ENCODE data around the gene EML5. TPM values are rescaled to one million over a fixed set of nuclear protein-coding genes. Genes with fewer than 3 reads are reported as not detected.

The EML5 gene
- total and polyA plus RNA-seq, 9 donors, result 5.7 to 86.5 (median 29.5) TPM

GRCh38 chr14:88698651-88699050 is 94.1 kb downstream of the EML5 start:
- 94 to 96% (median 95%) methylated on average over 5 of the region's 5 CpGs for WGBS, 3 donors
- H3K36me3 ChIP-seq, result no peaks in the 10 kb centered on the region
- no peak overlapping the region for H3K4me3 ChIP-seq
- H3K9me3 ChIP-seq, result no peaks in the 10 kb centered on the region
- H3K27ac ChIP-seq, result no peak overlapping the region
- DNase-seq, result no peak
- intact Hi-C loops (cut with DNase I), result no loop called here
- H3K4me1 ChIP-seq (ENCODE audit: insufficient read depth), result no peaks in the 10 kb centered on the region
- no peaks in the 10 kb centered on the region for H3K27me3 ChIP-seq
- TF ChIP-seq EP300 (IDR thresholded peaks at IDR 0.05) (no peak), POLR2A (IDR thresholded peaks at IDR 0.05) (no peak), CTCF (IDR thresholded peaks at IDR 0.05) (no peak)

DNA sequence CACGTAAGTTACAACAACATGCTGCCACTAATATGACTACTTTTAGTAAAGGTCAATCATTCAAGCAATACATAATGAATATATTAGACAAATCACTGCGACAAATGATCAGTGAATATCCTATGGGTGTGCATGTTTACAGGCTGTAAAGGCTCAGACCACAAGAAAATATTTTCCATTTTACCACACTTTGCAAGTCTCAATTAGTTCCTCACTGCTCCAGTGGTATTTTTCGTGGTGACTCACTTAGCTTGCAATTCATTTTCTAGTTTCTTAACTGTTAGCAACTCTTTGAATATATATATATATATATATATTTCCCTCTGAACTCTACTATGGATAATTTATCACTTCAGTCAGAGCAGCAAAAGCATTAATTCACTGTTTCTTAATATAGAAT is 96.9 kb downstream of the EML5 start:
- no peaks in the 10 kb centered on the region for H3K4me1 ChIP-seq (ENCODE audit: insufficient read depth)
- H3K4me3 ChIP-seq, result no peak overlapping the region
- no peaks in the 10 kb centered on the region for H3K27me3 ChIP-seq
- 79 to 93% (median 88%) methylated on average over 3 of the region's 3 CpGs for WGBS, 3 donors
- TF ChIP-seq CTCF (IDR thresholded peaks at IDR 0.05) (no peak), POLR2A (IDR thresholded peaks at IDR 0.05) (no peak), EP300 (IDR thresholded peaks at IDR 0.05) (no peak)
- H3K9me3 ChIP-seq, result no peaks in the 10 kb centered on the region
- intact Hi-C loops (cut with DNase I), result no loop called here
- no peaks in the 10 kb centered on the region for H3K36me3 ChIP-seq
- no peak for DNase-seq
- no peak overlapping the region for H3K27ac ChIP-seq

DNA sequence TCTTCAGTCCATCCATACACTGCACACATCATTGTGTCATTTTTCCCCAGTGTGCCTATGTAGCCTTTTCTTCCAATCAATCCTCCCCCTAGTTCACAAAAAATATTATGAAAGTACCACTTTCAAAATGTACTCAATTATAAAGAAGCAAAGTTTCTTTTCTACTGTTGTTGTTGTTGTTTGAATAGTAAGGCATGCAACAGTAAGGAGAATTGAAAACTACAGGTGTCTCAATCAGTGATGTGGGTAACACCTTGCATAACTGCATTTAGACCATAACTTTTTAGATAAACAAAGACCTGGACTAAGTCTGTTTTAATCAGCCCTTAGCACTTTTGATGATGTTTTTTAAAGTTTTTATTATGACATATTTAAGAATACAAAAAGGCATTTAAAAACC is 104.4 kb downstream of the EML5 start:
- Histone ChIP-seq H3K4me1 (ENCODE audit: insufficient read depth) (peaks cover 1% of the 10 kb centered on the region), H3K36me3 (no peaks in the 10 kb centered on the region), H3K4me3 (no peak overlapping the region), H3K9me3 (no peaks in the 10 kb centered on the region), H3K27me3 (no peaks in the 10 kb centered on the region), H3K27ac (no peak overlapping the region)
- intact Hi-C loops (cut with DNase I), result no loop called here
- TF ChIP-seq CTCF (IDR thresholded peaks at IDR 0.05), result no peak
- TF ChIP-seq EP300 (IDR thresholded peaks at IDR 0.05), result no peak
- no peak for TF ChIP-seq POLR2A (IDR thresholded peaks at IDR 0.05)
- DNase-seq, result no peak

GRCh38 chr14:88683119-88683518 is 109.6 kb downstream of the EML5 start:
- whole genome bisulfite sequencing, 3 donors, result 80 to 87% (median 84%) methylated on average over 2 of the region's 2 CpGs
- no peak for DNase-seq
- Histone ChIP-seq H3K4me1 (ENCODE audit: insufficient read depth) (no peaks in the 10 kb centered on the region), H3K4me3 (no peak overlapping the region), H3K9me3 (no peaks in the 10 kb centered on the region), H3K36me3 (peaks cover 2% of the 10 kb centered on the region), H3K27ac (no peak overlapping the region), H3K27me3 (no peaks in the 10 kb centered on the region)
- TF ChIP-seq EP300 (IDR thresholded peaks at IDR 0.05) (no peak), CTCF (IDR thresholded peaks at IDR 0.05) (no peak), POLR2A (IDR thresholded peaks at IDR 0.05) (no peak)
- intact Hi-C loops (cut with DNase I), result no loop called here
